Embryonic facial prominence (tissue), 1 donor: Measurements from ENCODE around the gene RPL34.
"Not testable (repeated sequence)": the region's sequence is repeated elsewhere in the genome, so short reads cannot be mapped to it uniquely, and the experiment has no call there.

Source experiments
- DNase-seq: peaks from one replicate; pipeline ENCODE4 v3.0.0-alpha.2; 2016; ENCODE audit errors: extremely low spot score

RPL34 gene

DNA sequence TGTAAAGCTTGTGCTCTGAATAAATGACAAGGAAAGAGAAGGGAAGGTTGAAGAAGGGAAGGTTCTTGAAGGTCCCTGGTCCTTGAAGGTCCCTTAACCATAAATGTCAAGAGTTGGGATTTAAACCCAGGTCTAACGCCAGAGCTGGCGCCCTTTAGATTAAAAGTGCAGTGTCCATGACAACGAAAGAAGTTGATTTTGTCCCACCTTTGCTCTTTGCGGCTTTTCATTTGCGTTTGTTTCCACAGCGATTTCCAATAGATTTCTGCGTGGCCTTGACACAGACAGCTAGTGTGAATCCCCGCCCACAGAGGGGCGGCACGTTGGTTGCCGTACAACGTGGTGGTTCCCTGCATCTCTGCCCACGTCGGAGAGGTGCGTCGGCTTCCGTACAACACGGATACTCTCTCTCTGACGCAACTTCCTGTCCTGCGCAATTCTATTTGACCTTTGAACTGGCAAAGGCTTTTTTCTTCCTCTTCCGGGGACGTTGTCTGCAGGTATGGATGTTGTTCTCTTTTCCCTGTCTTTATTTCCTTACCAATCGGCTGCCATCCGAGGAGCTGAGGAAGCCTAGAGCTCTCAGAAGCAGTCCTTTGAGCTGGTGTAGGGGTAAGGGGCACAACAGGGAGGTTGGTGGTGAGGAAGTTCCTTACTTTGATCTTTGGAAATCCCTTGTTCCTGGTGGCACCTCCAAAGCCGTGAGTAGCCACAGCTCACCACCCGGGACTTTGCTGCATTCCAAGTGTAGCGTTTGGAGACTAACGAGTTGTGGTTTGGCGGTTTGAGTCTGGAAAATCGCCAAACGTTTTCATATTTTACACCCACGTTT, at the start of gene RPL34:
RPL34 (plus strand) TSS at position 476 of the 832 bp plus-strand sequence. CDS start 1,384 bp downstream, outside the sequence.
- peak; percentile 97 for DNase-seq

DNA sequence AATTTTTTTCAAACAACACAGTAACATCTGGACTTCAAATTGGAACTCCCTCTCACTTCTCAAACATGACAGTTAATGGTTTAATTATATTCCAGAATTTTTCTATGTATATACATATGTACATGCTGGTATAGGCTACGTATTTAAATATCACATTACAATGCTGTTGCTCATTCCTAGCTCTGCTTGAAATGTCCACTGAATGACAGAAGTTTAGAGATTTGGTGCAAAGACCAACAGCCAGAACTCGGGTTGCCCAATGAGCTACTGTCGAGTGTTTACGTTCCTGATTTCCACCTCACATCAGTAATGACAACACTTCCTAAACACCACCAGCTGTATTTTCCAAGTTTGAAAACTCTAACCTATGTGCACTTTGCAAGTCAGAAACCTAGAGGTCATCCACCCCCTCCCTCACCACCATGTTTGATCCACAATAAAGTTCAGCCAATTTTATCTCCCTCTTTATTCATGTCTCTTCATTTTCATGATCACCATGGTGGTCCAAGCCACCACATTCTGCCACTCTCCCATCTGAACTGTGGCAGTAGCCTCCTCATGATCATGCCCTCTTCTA, 49.3 kb upstream of the RPL34 start:
- DNase-seq = no peak

DNA sequence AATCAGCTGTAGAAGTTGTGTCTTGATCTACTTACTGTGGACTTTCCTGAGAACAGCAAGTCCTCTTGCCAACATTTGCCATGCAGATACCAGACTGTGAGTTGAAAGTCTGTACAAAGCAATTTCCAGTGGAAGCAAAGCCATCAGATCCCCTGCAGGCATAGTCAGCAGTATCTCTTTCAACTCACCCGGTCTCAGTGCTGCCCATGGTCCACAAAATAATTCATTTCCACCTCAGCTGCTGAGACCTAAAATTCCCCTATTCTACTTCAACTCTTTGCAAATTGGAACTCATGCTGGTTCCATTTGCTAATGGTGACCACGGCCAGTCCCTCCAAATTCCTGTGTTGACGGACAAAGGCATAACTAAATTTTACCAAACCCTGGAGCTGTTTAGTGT, 46.0 kb upstream of the RPL34 start:
- no peak for DNase-seq

DNA sequence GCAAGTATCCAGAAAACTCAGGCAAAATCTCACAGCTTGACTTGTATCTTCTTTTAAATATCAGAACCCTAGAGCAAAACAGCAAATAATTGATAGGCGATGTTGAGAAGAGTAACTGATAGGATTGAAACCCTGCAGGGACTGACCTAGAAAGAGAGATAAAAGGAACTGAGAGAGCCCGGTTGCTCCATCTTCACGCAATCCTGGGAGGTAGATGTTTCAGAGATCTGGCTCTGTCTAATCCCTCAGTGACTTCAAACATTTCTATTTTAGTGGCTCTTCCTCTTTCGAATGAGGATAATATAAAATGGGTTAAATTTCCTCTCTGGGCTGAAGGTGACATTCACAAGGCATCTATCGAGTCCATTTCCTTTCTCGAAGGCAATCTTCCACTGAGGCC, 39.3 kb upstream of the RPL34 start:
- no peak for DNase-seq

DNA sequence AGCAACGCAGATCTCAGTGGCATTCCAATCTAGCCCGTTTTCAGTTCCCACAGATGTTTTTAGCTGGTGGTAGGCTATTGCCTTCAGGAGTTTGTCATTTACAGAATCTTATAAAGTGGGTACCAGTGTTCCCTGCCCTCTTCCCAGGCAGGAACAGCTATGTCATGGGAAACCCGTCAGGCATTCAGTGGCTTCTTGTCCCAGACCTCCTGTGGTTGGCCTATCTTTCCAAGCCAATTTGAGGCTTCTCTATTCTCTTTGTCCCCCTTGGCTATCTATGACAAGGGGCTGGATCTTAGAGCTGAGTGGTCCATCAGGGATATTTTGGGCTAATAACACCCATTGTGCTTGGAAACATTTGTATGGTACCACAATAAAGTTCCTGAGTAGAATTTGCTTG, 33.6 kb upstream of the RPL34 start:
- DNase-seq = no peak

DNA sequence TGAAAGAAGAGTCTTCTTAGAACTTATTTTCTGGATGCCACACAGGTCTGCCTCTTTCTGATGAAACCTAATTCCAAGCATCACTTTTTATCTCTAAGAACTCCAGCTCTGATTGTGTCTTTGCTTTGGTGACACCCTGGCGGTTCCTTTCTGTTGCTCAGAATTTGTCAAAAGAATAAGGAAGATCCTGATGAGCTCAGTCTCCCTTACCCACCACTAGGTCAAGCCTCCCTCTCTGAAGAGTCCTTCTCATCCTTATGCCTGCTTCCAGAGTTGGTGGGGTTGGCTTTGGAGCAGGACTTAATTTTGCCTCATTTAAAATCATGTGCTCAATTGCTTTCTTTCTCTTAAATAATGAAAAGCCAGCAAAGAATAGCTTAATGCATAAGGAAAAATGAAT, 31.5 kb upstream of the RPL34 start:
- DNase-seq = no peak

- no peak for DNase-seq
Observed at GRCh38 chr4:108589961-108590360, 30.4 kb upstream of the RPL34 start.

GRCh38 chr4:108590776-108591175, 29.6 kb upstream of the RPL34 start:
- DNase-seq = no peak

DNA sequence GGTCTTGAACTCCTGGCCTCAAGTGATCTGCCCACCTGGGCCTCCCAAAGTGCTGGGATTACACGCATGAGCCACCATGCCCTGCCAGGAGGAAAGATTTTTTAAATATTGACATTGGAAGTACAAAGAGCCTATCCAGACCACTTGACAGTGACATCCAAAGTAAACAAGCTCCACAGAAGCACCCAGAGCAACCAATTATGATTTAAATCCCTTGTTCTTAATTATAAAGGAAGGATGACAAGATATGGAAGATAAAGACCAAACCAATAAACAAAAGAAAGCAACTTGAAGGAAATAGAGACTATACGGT, 27.7 kb upstream of the RPL34 start:
- no peak for DNase-seq

DNA sequence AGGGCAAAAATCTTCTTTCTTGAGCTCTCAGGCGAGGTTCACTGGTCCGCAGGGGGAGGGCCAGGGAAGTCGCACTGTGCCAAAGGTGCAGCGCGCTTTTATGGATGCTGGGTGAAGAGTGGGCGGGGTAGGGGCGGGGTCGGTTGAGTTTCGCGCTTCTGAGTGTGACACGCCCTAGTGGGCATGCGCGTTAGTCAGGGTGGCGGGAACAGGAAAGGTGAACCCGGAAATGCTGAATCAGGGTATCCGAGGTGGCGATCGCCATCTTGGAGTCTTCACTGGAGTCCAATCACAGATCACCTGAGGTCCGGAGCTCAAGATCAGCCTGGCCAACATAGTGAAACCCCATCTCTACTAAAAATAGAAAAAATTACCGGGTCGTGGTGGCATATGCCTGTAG, 26.1 kb upstream of the RPL34 start:
- not testable (repeated sequence) for DNase-seq

GRCh38 chr4:108596344-108596743, 24.0 kb upstream of the RPL34 start:
- DNase-seq = no peak

DNA sequence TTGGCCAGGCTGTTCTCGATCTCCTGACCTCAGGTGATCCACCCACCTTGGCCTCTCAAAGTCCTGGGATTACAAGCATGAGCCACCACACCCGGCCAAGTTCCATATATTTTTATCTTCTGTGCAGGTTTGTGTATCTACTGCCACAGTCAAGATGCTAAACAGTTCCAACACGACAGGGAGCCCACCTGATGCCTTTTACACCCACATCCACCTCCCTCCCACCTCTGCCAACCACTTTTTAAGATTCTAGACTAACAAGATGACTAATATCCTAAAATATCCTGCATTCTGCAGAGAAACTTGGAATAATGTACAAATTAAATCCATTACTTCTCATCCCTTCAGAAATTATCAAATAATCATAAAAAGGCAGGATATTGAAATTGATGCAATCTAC, 19.3 kb upstream of the RPL34 start:
- DNase-seq = no peak

GRCh38 chr4:108601532-108601931, 18.8 kb upstream of the RPL34 start:
- DNase-seq = no peak

DNA sequence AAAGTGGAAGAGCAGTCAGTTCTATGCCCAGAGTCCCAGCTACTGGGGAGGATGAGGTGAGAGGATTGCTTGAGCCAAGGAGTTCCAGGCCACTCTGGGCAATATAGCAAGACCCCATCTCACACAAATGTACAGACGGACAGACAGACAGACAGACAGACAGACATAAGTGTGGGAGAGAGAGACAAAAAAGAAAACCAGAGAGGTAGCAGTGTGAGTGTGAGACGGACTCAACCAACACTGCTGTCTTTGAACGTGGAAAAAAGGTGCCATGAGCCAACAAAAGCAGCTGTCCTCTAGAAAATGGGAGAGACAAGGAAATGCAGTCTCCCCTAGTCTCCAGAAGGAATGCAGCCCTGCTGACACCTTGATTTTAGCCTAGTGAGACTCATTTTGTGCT, 18.2 kb upstream of the RPL34 start:
- DNase-seq = no peak

DNA sequence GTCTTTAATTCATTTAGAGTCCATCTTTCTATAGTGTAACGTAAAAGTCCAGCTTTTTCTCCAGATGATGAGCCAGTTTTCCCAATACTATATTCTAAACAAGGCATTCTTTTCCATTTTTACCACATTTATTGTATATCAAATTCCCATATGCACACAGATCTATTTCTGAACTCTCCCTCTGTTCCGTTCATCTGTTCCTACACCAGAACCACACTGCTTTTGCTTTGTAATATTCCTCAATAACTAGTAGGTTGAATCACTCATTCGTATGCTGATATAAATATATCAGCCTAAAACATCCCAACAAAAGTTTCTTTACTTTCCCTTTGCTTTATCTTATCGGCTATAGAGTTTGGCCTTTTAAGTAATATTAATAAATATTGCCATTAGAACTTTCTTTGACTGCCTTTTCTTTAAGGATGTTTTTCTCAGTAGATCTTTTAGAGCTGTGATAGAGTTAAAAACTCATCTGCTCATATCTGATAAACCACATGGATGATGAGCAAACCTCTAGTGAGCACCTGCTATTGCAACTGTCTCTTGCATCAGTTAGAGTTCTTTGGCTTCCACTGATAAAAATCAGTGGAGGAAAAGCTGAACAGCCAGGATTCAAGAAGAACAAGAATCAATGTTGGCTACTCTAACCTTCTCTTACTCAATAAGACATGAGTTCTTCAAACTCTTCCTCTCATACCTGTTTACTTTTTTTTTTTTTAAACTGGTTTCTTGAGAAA, 13.1 kb upstream of the RPL34 start:
- DNase-seq = no peak

DNA sequence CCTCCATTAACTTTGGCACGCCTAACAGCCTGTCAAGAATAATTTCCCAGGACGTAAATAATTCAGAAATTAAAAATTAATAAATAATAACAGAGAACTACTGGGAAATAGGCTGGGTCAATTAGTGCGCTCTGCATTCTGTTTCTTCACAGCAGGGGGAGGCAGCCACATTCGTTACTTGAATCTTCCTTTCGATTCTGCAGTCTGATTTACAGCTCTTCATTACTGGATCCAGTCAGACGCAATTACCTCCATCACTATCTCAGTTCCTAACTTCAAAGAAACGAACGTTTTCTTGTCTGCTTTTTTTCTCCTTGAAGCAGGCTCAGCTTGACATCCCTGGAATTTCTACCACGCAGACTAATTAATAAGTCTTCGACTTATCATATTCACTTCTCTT, 9.0 kb upstream of the RPL34 start:
- DNase-seq = no peak

GRCh38 chr4:108612365-108612764, 8.0 kb upstream of the RPL34 start:
- DNase-seq = no peak

GRCh38 chr4:108619372-108620100, 840 bp upstream of the RPL34 start:
- DNase-seq = no peak

- DNase-seq = no peak
Observed at GRCh38 chr4:108620933-108621905, 843 bp downstream of the RPL34 start.

DNA sequence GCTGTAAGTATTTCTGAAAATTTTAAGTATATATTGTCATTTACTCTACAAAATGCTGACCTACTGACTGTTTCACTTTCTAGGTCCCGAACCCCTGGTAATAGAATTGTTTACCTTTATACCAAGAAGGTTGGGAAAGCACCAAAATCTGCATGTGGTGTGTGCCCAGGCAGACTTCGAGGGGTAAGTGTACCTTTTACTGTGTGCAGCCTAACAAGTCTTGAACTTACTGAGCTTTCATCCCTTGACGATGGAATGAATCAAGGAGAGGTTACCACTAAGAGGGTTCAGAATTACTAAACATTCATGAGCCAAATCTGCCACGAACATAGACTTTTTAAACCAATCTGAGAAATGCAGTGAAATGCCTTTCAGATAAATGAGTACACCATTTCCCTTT, 1.6 kb downstream of the RPL34 start:
- no peak for DNase-seq

GRCh38 chr4:108622828-108623227, 2.5 kb downstream of the RPL34 start:
- DNase-seq = no peak
